Coronary artery (tissue), 2 donors: ENCODE measurements around the gene MYO1B.

ENCODE experiments used
- DNase-seq: peaks from one replicate; pipeline ENCODE4 v3.0.0-alpha.2; 2017; ENCODE audit warnings: low spot score
- H3K27ac ChIP-seq, 2 donors: fragments of 200-600 bp; sonication (generic); one replicate each; pipeline ENCODE4 v1.5.1; 2016 to 2019
- H3K4me3 ChIP-seq: fragments of 200-600 bp; sonication (generic); 2 replicates; pipeline ENCODE4 v1.5.1; 2016; ENCODE audit warnings: mild to moderate bottlenecking, moderate library complexity
- TF ChIP-seq, protein P1 (sequence below): fragments of 200-600 bp; sonication (generic); IDR thresholded peaks from one replicate; pipeline ENCODE4 v1.5.1; 2019; ENCODE audit warnings: antibody characterized with exemption

MYO1B gene

DNA sequence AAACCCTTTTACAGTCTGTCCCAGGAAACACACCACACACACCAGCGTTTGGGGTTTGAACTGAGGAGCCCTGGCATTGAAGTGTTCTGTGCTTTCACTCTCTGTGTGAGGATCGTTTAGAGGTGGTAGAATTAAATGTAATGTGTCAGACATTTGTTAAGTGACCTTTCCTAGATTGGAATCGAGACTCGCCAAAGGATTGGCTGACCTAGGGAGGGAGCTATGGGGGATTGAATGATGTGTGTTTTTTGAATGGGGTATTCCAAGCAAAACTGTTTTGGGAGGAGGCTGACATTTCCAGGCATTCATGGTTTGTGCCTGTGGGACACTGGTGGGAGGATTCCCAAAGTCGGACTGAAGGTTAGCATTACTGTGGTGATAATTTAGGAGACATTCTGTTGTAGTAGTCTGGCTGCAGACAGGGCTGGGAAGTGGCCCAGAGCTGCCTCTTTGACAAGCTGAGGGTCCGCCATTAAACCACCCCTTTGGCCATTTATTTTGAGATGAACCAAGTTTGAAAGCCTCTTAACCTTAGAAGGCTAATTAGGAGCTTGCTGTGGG lies 1.7 kb downstream of the MYO1B start:
- DNase-seq, result no peak
- TF ChIP-seq, protein P1, sequence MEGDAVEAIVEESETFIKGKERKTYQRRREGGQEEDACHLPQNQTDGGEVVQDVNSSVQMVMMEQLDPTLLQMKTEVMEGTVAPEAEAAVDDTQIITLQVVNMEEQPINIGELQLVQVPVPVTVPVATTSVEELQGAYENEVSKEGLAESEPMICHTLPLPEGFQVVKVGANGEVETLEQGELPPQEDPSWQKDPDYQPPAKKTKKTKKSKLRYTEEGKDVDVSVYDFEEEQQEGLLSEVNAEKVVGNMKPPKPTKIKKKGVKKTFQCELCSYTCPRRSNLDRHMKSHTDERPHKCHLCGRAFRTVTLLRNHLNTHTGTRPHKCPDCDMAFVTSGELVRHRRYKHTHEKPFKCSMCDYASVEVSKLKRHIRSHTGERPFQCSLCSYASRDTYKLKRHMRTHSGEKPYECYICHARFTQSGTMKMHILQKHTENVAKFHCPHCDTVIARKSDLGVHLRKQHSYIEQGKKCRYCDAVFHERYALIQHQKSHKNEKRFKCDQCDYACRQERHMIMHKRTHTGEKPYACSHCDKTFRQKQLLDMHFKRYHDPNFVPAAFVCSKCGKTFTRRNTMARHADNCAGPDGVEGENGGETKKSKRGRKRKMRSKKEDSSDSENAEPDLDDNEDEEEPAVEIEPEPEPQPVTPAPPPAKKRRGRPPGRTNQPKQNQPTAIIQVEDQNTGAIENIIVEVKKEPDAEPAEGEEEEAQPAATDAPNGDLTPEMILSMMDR, result no peak
- peak overlapping the region; percentile 88 for H3K4me3 ChIP-seq
- peak overlapping the region; percentile 71 to 82 for H3K27ac ChIP-seq

DNA sequence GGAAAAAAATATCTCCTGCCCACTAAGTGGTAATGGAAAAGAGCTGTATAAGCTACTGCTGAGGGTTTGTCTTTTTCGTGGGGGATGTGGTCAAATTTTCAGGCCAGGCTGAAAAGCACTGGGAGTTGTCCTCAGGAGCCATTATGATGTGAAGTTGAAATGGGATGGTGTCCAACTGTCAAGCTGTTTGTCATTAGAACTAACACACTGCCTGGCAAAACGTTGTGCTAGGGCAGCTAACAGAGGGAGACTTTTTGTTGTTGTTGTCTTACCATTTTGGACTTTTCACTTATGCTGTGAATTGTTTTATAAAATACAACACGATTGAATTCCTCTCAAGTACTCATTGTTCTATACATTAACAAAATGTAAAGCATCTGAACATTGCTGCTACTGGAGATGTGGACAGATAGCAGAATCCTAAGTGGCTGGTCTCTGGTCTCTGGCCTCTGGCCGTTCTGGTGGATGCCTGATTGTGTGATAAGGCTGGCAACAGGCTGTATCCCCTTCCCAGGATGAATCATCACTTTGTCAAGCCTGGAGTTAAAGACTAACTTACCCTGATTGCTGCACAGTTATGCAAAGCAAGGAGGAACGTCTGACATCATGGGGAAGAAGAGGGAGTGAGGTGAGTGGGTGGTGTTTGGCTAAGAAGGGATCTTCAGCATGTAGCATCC lies 2.3 kb downstream of the MYO1B start:
- Histone ChIP-seq H3K4me3 (peak overlapping the region; percentile 88), H3K27ac (peak overlapping the region; percentile 71 to 82)
- DNase-seq, result no peak
- TF ChIP-seq, protein P1, result no peak

DNA sequence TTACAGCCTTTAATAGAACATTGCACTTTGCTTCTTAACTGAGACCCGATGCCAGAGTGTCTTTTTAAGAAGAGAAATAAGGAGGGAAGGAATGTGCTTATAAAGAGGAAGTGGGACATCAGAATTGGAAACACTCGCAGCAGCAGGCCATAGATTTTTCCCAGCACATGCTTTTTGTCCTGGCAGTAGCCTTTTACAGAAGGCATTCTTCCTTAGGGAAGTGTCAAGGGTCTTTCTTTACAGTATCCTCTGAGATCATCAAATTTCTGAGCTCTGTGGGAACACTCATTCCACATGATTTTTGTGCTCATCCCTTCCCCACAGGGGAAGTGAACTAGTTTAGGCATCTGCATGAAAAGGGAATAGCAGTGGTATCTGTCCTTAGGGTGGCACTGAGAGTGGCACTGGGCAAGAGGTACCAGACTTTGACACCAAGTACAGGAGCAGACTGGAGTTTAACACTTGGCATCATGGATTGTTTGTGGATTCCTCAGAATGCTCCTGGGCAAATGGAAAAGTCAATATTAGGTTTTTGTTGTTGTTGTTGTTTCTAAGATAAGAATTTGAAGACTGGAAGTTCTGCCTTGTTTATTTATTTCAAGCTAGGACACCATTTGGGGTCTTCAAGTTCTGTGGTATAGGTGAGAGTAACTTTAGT lies 4.1 kb downstream of the MYO1B start:
- no peak for DNase-seq
- Histone ChIP-seq H3K4me3 (no peak overlapping the region), H3K27ac (peak overlapping the region; percentile 31 to 82)
- TF ChIP-seq, protein P1, result no peak

DNA sequence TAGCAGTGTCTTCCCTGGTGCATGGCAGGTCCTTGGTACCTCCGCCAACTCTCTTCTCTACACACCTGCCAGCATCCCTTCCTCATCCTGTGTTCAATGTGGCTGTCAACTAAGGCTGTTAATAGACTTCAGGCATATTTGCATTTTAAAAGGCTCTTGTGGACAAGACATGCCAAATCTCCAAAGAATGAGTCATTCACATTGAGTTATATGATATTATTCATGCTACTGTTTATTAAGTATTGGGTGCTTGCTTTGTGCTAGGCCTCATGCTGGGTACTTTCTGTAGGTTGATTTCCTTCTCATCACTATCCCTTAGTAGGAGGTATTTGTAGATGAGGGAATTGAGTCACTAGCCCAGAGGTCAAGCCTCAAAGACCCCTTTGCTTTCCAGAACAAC lies 5.2 kb downstream of the MYO1B start:
- TF ChIP-seq, protein P1, result no peak
- Histone ChIP-seq H3K27ac (no peak overlapping the region), H3K4me3 (no peak overlapping the region)
- no peak for DNase-seq

DNA sequence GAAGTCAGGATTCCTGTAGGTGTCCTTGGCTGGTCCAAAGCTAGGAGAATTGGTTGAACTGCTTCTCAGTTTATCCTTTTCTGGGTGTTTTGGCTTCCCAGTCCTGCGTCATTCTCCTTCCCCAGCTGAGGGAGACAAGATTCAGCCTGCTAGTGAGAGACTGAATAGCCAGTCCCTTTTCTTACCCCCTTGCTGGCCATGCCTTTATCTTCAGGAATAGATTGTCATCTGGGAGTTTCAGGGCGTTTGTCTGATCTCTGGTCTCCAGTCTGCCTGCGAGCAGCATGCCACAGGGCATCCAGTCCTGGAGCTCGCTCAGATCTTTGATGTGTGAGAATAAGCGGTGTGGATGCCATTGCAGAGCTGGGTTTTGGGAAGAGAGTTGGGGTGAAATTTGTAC lies 5.8 kb downstream of the MYO1B start:
- DNase-seq, result no peak
- Histone ChIP-seq H3K4me3 (no peak overlapping the region), H3K27ac (no peak overlapping the region)
- TF ChIP-seq, protein P1, result no peak

DNA sequence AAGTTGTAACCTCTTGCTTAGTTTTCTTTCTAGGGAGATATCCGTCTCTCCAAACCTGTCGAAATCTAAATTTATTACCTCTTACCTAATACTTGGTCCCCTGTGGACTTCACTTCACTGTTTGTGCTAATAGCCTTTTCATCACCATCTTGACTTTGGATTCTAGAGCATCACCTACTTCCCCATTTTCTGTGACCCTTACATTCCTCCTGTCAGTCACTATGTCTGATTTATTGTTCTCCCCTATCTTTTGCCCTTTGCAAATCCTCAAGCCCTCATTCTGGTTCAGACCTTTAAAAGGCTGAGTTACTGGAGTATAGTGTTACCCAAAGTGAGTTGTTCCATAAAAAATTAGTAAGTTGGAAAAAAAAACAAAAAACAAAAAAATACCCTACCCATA lies 7.5 kb downstream of the MYO1B start:
- no peak for DNase-seq
- TF ChIP-seq, protein P1, result no peak
- H3K4me3 ChIP-seq, result no peak overlapping the region
- H3K27ac ChIP-seq, result no peak overlapping the region

DNA sequence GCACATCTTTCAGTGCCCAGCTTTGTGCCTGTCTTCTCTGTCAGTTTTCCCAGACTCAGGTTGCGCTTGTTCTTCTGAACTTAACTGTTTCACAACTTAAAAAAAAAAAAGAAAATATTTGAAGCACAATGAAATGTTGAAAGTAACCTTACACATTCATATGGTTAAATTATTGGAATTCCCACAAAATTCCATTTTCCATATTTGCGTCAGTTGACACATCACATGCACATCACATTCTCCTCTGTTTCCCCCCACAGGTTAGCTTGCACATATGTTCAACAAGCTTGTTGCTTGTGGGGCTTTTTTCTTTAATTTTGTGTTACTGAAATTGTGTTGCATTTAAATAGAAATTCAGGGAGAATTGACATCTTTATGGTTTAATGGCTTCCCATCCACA lies 8.3 kb downstream of the MYO1B start:
- H3K27ac ChIP-seq, result no peak overlapping the region
- no peak for DNase-seq
- H3K4me3 ChIP-seq, result no peak overlapping the region
- TF ChIP-seq, protein P1, result no peak
